H9 (cell line): ENCODE data around the gene PDRG1. TPM values are rescaled to one million over a fixed set of nuclear protein-coding genes. Genes with fewer than 3 reads are reported as not detected.

ENCODE experiments used
- DNase-seq: peaks from one replicate; pipeline ENCODE4 v3.0.0-alpha.2; 2017
- H2AFZ ChIP-seq: one replicate; pipeline ENCODE4 v1.6.1; 2013; ENCODE audit warnings: mild to moderate bottlenecking, low read length, control low read depth, moderate library complexity
- H2AK5ac ChIP-seq: 2 replicates; pipeline ENCODE4 v1.6.1; 2013; ENCODE audit warnings: low read length, control low read depth, mixed read lengths; ENCODE audit not compliant: insufficient read length
- H2BK120ac ChIP-seq: one replicate; pipeline ENCODE4 v1.6.1; 2013; ENCODE audit warnings: low read depth, mild to moderate bottlenecking, low read length, control low read depth, inconsistent platforms; ENCODE audit not compliant: poor library complexity, severe bottlenecking
- H2BK12ac ChIP-seq: 2 replicates; pipeline ENCODE4 v1.6.1; 2013; ENCODE audit warnings: low read length, control low read depth, mixed read lengths, low read depth; ENCODE audit not compliant: insufficient read length
- H2BK15ac ChIP-seq: 2 replicates; pipeline ENCODE4 v1.6.1; 2013; ENCODE audit warnings: low read depth, low read length, control low read depth
- H2BK20ac ChIP-seq: one replicate; pipeline ENCODE4 v1.6.1; 2013; ENCODE audit warnings: low read depth, mild to moderate bottlenecking, low read length, control low read depth, inconsistent platforms; ENCODE audit not compliant: poor library complexity, severe bottlenecking
- H2BK5ac ChIP-seq: 2 replicates; pipeline ENCODE4 v1.6.1; 2013; ENCODE audit warnings: low read length, control low read depth, mixed read lengths; ENCODE audit not compliant: insufficient read length
- H3K14ac ChIP-seq: 2 replicates; pipeline ENCODE4 v1.6.1; 2013; ENCODE audit warnings: low read length, control low read depth; ENCODE audit not compliant: insufficient read depth
- H3K18ac ChIP-seq: 2 replicates; pipeline ENCODE4 v1.6.1; 2013; ENCODE audit warnings: low read depth, mild to moderate bottlenecking, mixed read lengths, low read length, control low read depth; ENCODE audit not compliant: insufficient read length
- H3K23ac ChIP-seq: 2 replicates; pipeline ENCODE4 v1.6.1; 2013; ENCODE audit warnings: low read length, control low read depth, mixed read lengths, low read depth; ENCODE audit not compliant: insufficient read length
- H3K23me2 ChIP-seq: 2 replicates; pipeline ENCODE4 v1.6.1; 2013; ENCODE audit warnings: low read depth, mild to moderate bottlenecking, mixed read lengths, low read length, control low read depth; ENCODE audit not compliant: insufficient read length, poor library complexity, severe bottlenecking
- H3K27ac ChIP-seq: 2 replicates; pipeline ENCODE4 v1.5.1; 2013; ENCODE audit warnings: low read length, control low read depth, mixed read lengths, low read depth; ENCODE audit not compliant: insufficient read length
- H3K27me3 ChIP-seq: 2 replicates; pipeline ENCODE4 v1.6.1; 2013; ENCODE audit warnings: low read length, control low read depth, inconsistent platforms; ENCODE audit not compliant: insufficient read depth
- H3K4ac ChIP-seq: 2 replicates; pipeline ENCODE4 v1.6.1; 2013; ENCODE audit warnings: low read depth, mild to moderate bottlenecking, control low read depth, inconsistent platforms, low read length, moderate library complexity
- H3K4me1 ChIP-seq: 2 replicates; pipeline ENCODE4 v1.6.1; 2013; ENCODE audit warnings: low read length, control low read depth, inconsistent platforms; ENCODE audit not compliant: insufficient read depth
- H3K4me2 ChIP-seq: 2 replicates; pipeline ENCODE4 v1.6.1; 2013; ENCODE audit warnings: low read length, control low read depth, mixed read lengths; ENCODE audit not compliant: insufficient read length, insufficient read depth
- H3K56ac ChIP-seq: 2 replicates; pipeline ENCODE4 v1.6.1; 2013; ENCODE audit warnings: low read depth, mild to moderate bottlenecking, mixed read lengths, low read length, control low read depth; ENCODE audit not compliant: insufficient read length
- H3K79me1 ChIP-seq: 2 replicates; pipeline ENCODE4 v1.6.1; 2013; ENCODE audit warnings: low read depth, mild to moderate bottlenecking, moderate library complexity, low read length, control low read depth, inconsistent platforms; ENCODE audit not compliant: insufficient read depth, poor library complexity, severe bottlenecking
- H3K79me2 ChIP-seq: 2 replicates; pipeline ENCODE4 v1.6.1; 2013; ENCODE audit warnings: low read length, control low read depth, inconsistent platforms; ENCODE audit not compliant: insufficient read depth
- H3K9ac ChIP-seq: 2 replicates; pipeline ENCODE4 v1.6.1; 2013; ENCODE audit warnings: low read length, control low read depth, mixed read lengths; ENCODE audit not compliant: insufficient read length; ENCODE audit errors: extremely low read depth
- H3K9me3 ChIP-seq: one replicate; pipeline ENCODE4 v1.6.1; 2013; ENCODE audit warnings: low read depth, low read length, inconsistent platforms; ENCODE audit not compliant: control insufficient read depth
- H3T11ph ChIP-seq: one replicate; pipeline ENCODE4 v1.6.1; 2013; ENCODE audit warnings: mild to moderate bottlenecking, low read length, control low read depth, inconsistent platforms
- H4K20me1 ChIP-seq: one replicate; pipeline ENCODE4 v1.6.1; 2013; ENCODE audit not compliant: control insufficient read depth, insufficient read length, insufficient read depth
- H4K5ac ChIP-seq: 2 replicates; pipeline ENCODE4 v1.6.1; 2013; ENCODE audit warnings: low read depth, mild to moderate bottlenecking, mixed read lengths, low read length, control low read depth; ENCODE audit not compliant: insufficient read length
- H4K8ac ChIP-seq: replicated peaks from 2 replicates; pipeline ENCODE4 v1.6.1; 2013; ENCODE audit warnings: low read length, control low read depth, mixed read lengths, low read depth; ENCODE audit not compliant: insufficient read length
- H4K91ac ChIP-seq: 2 replicates; pipeline ENCODE4 v1.6.1; 2013; ENCODE audit warnings: low read depth, mild to moderate bottlenecking, moderate library complexity, mixed read lengths, low read length, control low read depth; ENCODE audit not compliant: insufficient read length
- H3K27ac Mint-ChIP-seq, 3 experiments: 2 replicates in 2 of 3; 3 replicates in 1 of 3; pipeline ENCODE4 v1.8.0; 2020 to 2021; ENCODE audit warnings: mixed read lengths in 3 of 3, mild to moderate bottlenecking in 1 of 3, moderate library complexity in 1 of 3
- H3K27me3 Mint-ChIP-seq: 2 replicates; pipeline ENCODE4 v1.8.0; 2021; ENCODE audit warnings: low read depth, mild to moderate bottlenecking, moderate library complexity, mixed read lengths
- H3K36me3 Mint-ChIP-seq, 3 experiments: 2 replicates in 2 of 3; 3 replicates in 1 of 3; pipeline ENCODE4 v1.8.0; 2020 to 2021; ENCODE audit warnings: low read depth in 3 of 3, mixed read lengths in 3 of 3; ENCODE audit not compliant: insufficient read depth in 1 of 3
- H3K4me1 Mint-ChIP-seq, 2 experiments: 2 replicates each; pipeline ENCODE4 v1.8.0; 2020; ENCODE audit warnings: mixed read lengths in 2 of 2
- H3K4me3 Mint-ChIP-seq, 2 experiments: 2 replicates in 1 of 2; 3 replicates in 1 of 2; pipeline ENCODE4 v1.8.0; 2020 to 2021; ENCODE audit warnings: mild to moderate bottlenecking in 2 of 2, mixed read lengths in 2 of 2, moderate library complexity in 1 of 2
- H3K9me3 Mint-ChIP-seq, 2 experiments: 2 replicates in 1 of 2; 3 replicates in 1 of 2; pipeline ENCODE4 v1.8.0; 2020; ENCODE audit warnings: mild to moderate bottlenecking in 2 of 2, mixed read lengths in 2 of 2, moderate library complexity in 1 of 2
- WGBS: extraction: QIAGEN DNeasy Blood & Tissue Kit; methylation state at CpG from one replicate; pipeline ENCODE4 v1.1.7; 2013; ENCODE audit warnings: missing lambda C conversion rate, low lambda C conversion rate, mixed read lengths; ENCODE audit not compliant: insufficient read length; ENCODE audit errors: extremely low coverage; 5-methylcytosine and 5-hydroxymethylcytosine counted together
- total RNA-seq: library from RNA; stranded (reverse); gene quantifications from 2 replicates; pipeline ENCODE4 v1.2.1, GENCODE V29; 2021
- TF ChIP-seq, protein P1 (sequence below): fragments of 200-600 bp; sonication (generic); conservative IDR thresholded peaks from 3 replicates; pipeline ENCODE4 v1.8.0; 2021; ENCODE audit warnings: antibody characterized with exemption, mild to moderate bottlenecking

Gene PDRG1
- total RNA-seq, 1 experiment from 2014 or later: 32.2 TPM

DNA sequence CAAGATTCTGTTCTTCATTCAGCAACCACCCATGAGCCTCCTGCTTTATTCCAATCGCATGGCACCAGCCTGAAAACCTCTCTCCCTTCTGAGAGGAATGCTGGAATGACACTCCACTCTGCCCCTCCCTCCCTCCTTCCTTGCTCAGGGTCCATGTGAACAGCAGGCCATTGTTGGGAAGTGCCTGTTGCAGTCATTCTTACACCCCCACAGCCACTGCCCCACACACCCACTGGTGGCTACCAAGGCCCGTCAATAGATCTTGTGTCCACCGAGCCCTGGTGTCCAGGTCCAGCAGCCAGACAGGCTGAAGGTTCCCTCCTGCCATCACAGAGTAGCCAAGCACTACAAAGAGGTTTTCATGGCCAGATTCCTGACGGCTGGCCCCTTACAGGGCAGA is 6.5 kb downstream of the PDRG1 start:
- Histone ChIP-seq H2AK5ac (no peak overlapping the region), H4K91ac (no peak overlapping the region)
- TF ChIP-seq, protein P1, sequence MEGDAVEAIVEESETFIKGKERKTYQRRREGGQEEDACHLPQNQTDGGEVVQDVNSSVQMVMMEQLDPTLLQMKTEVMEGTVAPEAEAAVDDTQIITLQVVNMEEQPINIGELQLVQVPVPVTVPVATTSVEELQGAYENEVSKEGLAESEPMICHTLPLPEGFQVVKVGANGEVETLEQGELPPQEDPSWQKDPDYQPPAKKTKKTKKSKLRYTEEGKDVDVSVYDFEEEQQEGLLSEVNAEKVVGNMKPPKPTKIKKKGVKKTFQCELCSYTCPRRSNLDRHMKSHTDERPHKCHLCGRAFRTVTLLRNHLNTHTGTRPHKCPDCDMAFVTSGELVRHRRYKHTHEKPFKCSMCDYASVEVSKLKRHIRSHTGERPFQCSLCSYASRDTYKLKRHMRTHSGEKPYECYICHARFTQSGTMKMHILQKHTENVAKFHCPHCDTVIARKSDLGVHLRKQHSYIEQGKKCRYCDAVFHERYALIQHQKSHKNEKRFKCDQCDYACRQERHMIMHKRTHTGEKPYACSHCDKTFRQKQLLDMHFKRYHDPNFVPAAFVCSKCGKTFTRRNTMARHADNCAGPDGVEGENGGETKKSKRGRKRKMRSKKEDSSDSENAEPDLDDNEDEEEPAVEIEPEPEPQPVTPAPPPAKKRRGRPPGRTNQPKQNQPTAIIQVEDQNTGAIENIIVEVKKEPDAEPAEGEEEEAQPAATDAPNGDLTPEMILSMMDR: no peak

More for the DNA sequence above, 6.5 kb downstream of the PDRG1 start:
- H3K4me1 ChIP-seq: no peaks in the 10 kb centered on the region
- H3K27me3 ChIP-seq: no peaks in the 10 kb centered on the region
- no peak overlapping the region for H3K56ac ChIP-seq
- no peak overlapping the region for H3T11ph ChIP-seq
- H2BK5ac ChIP-seq: no peak overlapping the region
- H3K27ac ChIP-seq: no peak overlapping the region
- peaks cover 6% of the 10 kb centered on the region for H3K79me1 ChIP-seq
- no peak overlapping the region for H3K18ac ChIP-seq
- no peak for DNase-seq
- H2AFZ ChIP-seq: no peak overlapping the region
- no CpG with 5 or more reads among the region's 4 CpGs for WGBS
- H3K14ac ChIP-seq: no peak overlapping the region
- H3K4ac ChIP-seq: no peak overlapping the region
- no peak overlapping the region for H2BK15ac ChIP-seq
- Mint-ChIP-seq H3K36me3 (peaks cover 37 to 66% (median 52%) of the 10 kb centered on the region in 3 experiments), H3K9me3 (no peaks in the 10 kb centered on the region; a peak in 1 of 5 replicates), H3K27ac (no peak overlapping the region), H3K27me3 (no peaks in the 10 kb centered on the region), H3K4me1 (no peaks in the 10 kb centered on the region), H3K4me3 (no peak overlapping the region)
- H3K9me3 ChIP-seq: no peaks in the 10 kb centered on the region
- H2BK120ac ChIP-seq: no peak overlapping the region
- H3K4me2 ChIP-seq: no peak overlapping the region
- no peak overlapping the region for H2BK12ac ChIP-seq
- no peaks in the 10 kb centered on the region for H4K20me1 ChIP-seq
- no peak overlapping the region for H4K8ac ChIP-seq
- no peak overlapping the region for H4K5ac ChIP-seq
- no peak overlapping the region for H2BK20ac ChIP-seq
- H3K79me2 ChIP-seq: no peaks in the 10 kb centered on the region
- no peaks in the 10 kb centered on the region for H3K23me2 ChIP-seq
- no peak overlapping the region for H3K23ac ChIP-seq
- H3K9ac ChIP-seq: no peak overlapping the region
